ENCODE results near the gene GCN1. TPM values are rescaled to one million over a fixed set of nuclear protein-coding genes. Genes with fewer than 3 reads are reported as not detected.

Gene GCN1
- total RNA-seq, 4 donors from 2014 or later: 50.5 to 106 (median 64.3) TPM

Small RNA genes within 50 kb of the gene (microRNA-seq; reads per million reads assigned to microRNA genes)
- gene MIR4498 (ENCODE audit: borderline microRNAs expressed, borderline replicate concordance): not detected

Small RNA genes within 50 kb of the gene (small RNA-seq; reads per million reads assigned to genes)
- not detected for gene MIR4498

Other genes with a start within 250 kb of the GCN1 start
- 1 to 10 TPM in 2 of 4 donors, not detected in 2; 1.8 to 2.2 TPM for gene BICDL1, start 205.5 kb downstream of the GCN1 start, total RNA-seq
- 10 to 100 TPM; 13.1 to 43.9 (median 22.4) TPM for gene RAB35, start 78.0 kb downstream of the GCN1 start, total RNA-seq
- gene RPLP0, start 6.4 kb upstream of the GCN1 start, total RNA-seq: 1,000 to 10,000 TPM; 1,775 to 3,691 (median 3,260) TPM
- 100 to 1,000 TPM in 1 of 4 donors, 10 to 100 TPM in 3; 29.6 to 211 (median 41.2) TPM for gene PXN, start 71.0 kb upstream of the GCN1 start, total RNA-seq
- gene RNU4-2, start 97.2 kb upstream of the GCN1 start, total RNA-seq: over 10,000 TPM in 1 of 4 donors, under 1 TPM in 3; under 0.01 to 24,687 (median under 0.01) TPM
- gene RNU4-1, start 98.5 kb upstream of the GCN1 start, total RNA-seq: 1,000 to 10,000 TPM in 1 of 4 donors, under 1 TPM in 3; under 0.01 to 2,308 (median under 0.01) TPM
- 1 to 10 TPM in 3 of 4 donors, not detected in 1; 1.2 to 4.1 (median 1.5) TPM for gene SIRT4, start 107.6 kb upstream of the GCN1 start, total RNA-seq
- not detected for gene PLA2G1B, start 133.1 kb upstream of the GCN1 start, total RNA-seq
- gene MSI1, start 174.4 kb upstream of the GCN1 start, total RNA-seq: 10 to 100 TPM in 1 of 4 donors, 1 to 10 TPM in 1, under 1 TPM in 1, not detected in 1; 0.29 to 12.0 (median 2.9) TPM
- gene COX6A1, start 243.4 kb upstream of the GCN1 start, total RNA-seq: 100 to 1,000 TPM; 196 to 524 (median 201) TPM